Measurements from ENCODE around the gene CROCC.

CROCC gene

GRCh38 chr1:16969057-16969611 is 47.4 kb downstream of the CROCC start:
- no peak for DNase-seq (ENCODE audit: low spot score)

GRCh38 chr1:16969651-16970050 is 47.9 kb downstream of the CROCC start:
- no peak for DNase-seq (ENCODE audit: low spot score)

- no peak for DNase-seq (ENCODE audit: low spot score)
Measured at GRCh38 chr1:16970132-16970910, 48.6 kb downstream of the CROCC start.

- no peak for DNase-seq (ENCODE audit: low spot score)
Measured at GRCh38 chr1:16971341-16972188, 49.8 kb downstream of the CROCC start.

GRCh38 chr1:16972189-16972895 is 50.6 kb downstream of the CROCC start:
- DNase-seq (ENCODE audit: low spot score) = no peak

- DNase-seq (ENCODE audit: low spot score) = no peak
Measured at GRCh38 chr1:16973215-16973614, 51.5 kb downstream of the CROCC start.

- DNase-seq (ENCODE audit: low spot score) = no peak
Measured at GRCh38 chr1:16975211-16975610, 53.5 kb downstream of the CROCC start.

- DNase-seq (ENCODE audit: low spot score) = no peak
Measured at GRCh38 chr1:16975838-16976237, 54.1 kb downstream of the CROCC start.

- DNase-seq (ENCODE audit: low spot score) = no peak
Measured at GRCh38 chr1:16976966-16977365, 55.2 kb downstream of the CROCC start.

- no peak for DNase-seq (ENCODE audit: low spot score)
Measured at GRCh38 chr1:16977377-16977776, 55.6 kb downstream of the CROCC start.

- no peak for DNase-seq (ENCODE audit: low spot score)
Measured at GRCh38 chr1:16978139-16978538, 56.4 kb downstream of the CROCC start.

GRCh38 chr1:16978567-16979474 is 57.1 kb downstream of the CROCC start:
- DNase-seq (ENCODE audit: low spot score) = no peak

- no peak for DNase-seq (ENCODE audit: low spot score)
Measured at GRCh38 chr1:16979475-16980327, 58.0 kb downstream of the CROCC start.

GRCh38 chr1:16980473-16981268 is 58.9 kb downstream of the CROCC start, which contains the start of gene MFAP2:
MFAP2 (minus strand) TSS chr1:16980620; CDS start chr1:16978273, 2,347 bp downstream.
- DNase-seq (ENCODE audit: low spot score) = no peak

GRCh38 chr1:16981269-16981849 is 59.6 kb downstream of the CROCC start:
- no peak for DNase-seq (ENCODE audit: low spot score)

GRCh38 chr1:16982902-16983301 is 61.2 kb downstream of the CROCC start:
- DNase-seq (ENCODE audit: low spot score) = no peak

GRCh38 chr1:16983649-16984048 is 61.9 kb downstream of the CROCC start:
- no peak for DNase-seq (ENCODE audit: low spot score)

GRCh38 chr1:16984717-16985116 is 63.0 kb downstream of the CROCC start:
- no peak for DNase-seq (ENCODE audit: low spot score)

GRCh38 chr1:16986113-16986512 is 64.4 kb downstream of the CROCC start:
- DNase-seq (ENCODE audit: low spot score) = no peak

Measured in hematopoietic multipotent progenitor cell treated with erythropoietin and hydrocortisone succinate and interleukin-3 and kit ligand, for 17 days (in vitro differentiated cells).